AG20443 (cell line): Measurements from ENCODE around the gene SPATA2.

Experiments
- DNase-seq: peaks from one replicate; pipeline ENCODE4 v3.0.0; 2012; ENCODE audit warnings: low spot score, mixed read lengths

Gene SPATA2

DNA sequence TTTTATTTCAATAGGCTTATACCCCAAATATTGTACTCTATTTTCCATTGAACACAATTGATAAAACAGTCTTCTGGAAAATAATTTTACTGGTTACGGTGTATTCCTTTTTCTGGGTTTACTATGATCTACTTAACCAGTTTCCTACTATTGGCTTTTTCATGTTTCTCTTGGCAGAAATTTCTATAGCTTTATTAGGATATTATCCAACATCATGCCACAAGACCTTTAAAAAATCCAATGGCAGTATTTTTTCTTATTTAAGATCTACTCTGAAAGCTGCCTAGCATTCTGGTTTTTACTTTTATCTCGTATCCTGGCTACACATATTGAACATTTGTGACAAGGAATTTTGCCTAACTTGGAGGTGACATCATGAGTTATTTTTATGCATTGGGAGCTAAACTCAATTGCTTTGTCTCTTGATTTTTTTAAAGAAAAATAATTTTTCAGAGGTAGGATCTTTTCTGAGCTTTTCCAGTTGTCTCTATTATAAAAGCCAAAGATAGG is 57.2 kb downstream of the SPATA2 start:
- DNase-seq, result peak; percentile 17

DNA sequence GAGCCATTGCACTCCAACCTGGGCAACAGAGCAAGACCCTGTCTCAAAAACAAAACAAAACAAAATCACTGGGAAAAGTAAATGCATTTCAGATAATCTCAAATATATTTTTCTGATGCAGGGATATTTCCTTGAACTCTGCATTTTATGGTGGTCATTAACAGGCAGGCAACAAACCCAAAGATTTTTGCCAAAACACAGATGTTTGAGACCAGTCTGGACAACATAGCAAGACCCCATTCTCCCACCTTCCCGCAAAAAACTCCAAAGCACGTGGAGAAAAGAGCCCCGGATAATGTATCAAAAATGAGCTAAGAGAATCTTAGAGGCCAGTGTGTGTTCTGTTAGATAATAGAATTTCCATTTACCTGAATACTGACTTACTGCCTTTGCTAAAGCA is 58.4 kb downstream of the SPATA2 start:
- DNase-seq, result no peak

DNA sequence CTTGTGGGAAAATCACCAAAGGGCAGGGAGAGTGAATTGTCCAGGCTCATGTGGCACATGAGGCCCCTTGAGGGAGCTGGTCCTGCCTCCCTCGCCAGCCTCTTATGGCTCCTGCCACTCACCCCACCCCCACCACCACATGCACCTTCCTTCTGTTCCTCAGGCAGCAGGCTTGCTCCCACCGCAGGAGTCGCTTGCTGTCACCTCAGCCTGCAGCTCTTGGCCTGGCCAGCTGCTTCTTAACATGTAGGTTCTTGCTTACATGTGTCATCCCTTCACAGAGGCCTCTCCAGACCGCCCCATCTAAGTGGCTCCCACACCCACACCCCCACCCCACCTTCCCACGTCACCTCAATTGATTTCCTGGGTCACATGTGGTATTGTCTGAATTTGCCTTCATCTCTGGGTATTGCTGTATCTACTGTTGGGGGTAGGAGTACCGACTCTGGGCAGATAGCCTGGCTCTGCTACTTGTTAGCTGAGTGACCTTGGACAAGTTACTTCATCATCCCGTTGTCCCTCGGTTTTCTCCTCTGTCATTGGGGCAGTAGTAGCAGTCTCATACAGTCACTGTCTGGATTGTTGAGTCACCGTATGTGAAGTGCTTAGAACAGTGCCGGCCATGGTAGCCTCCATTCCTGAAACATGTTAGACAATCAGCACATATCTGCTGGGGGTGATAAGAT is 61.0 kb downstream of the SPATA2 start:
- DNase-seq, result no peak

DNA sequence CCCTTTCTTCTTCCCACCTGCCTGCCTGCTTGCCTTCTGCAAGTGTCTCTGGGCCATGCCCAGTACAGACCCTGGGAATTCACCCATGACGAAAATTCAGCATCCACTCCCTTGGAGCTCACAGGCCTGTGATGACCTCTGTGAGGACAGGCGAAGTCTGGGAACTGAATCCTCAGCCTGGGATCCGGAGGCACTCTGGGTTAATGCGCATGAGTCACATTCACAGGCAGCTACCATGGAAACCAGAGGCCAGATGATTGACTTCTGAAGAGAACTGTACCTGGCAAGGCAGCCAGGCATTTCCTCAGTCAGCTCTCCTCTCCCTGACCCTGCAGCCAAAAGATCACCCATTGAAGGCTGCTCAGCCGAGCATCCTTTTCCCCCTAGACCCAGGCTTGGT is 61.7 kb downstream of the SPATA2 start:
- peak; percentile 40 for DNase-seq
